GM19455 (cell line): ENCODE measurements around the gene CSAG2.
"Not testable (repeated sequence)": the region's sequence is repeated elsewhere in the genome, so short reads cannot be mapped to it uniquely, and the experiment has no call there.

Experiments used
- ATAC-seq: cut with Tn5 transposase; IDR thresholded peaks from one replicate; pipeline ENCODE4 v1.9.1; 2021; ENCODE audit not compliant: unreplicated experiment

Gene CSAG2, protein sequence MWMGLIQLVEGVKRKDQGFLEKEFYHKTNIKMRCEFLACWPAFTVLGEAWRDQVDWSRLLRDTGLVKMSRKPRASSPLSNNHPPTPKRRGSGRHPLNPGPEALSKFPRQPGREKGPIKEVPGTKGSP

DNA sequence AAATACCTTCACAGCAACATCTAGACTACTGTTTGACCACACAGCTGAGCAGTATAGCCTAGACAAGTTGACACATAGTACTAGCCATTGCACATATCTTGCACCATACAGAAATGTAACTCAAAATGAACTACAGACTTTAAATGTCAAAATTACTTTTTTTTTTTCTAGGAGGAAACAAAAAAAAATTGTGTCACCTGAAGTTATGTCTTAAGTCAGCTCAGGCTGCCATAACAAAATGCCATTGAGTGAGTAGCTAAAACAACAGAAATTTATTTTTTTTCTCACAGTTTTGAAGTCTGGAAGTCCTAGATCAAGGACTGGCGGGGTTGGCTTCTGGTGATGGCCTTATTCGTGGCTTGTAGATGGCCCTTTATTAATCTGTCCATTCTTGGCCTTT, at the start of gene CSAG2:
Gene CSAG2, minus strand, starts transcription at position 101 of the 400 bp plus-strand sequence. CDS start 161 bp downstream, outside the sequence.
- not testable (repeated sequence) for ATAC-seq

DNA sequence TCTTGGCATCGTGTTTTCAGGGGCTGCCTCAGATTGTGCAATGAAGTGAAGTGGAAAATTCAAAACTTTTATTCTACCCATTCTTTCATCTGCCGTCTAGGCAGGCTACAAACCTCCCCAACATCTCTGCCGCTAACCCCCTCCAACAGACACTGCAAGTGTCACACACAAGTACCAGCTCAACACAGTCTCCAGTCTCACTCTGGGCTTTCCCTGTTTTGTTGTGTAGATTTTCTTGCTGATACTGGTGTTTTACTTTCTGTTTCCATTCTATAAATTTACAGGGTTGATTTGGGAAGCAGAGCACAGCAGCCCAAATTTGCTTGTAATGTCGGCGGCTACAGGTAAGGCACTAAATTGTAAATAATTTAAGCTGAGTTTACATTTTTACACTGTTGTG, 45.8 kb upstream of the CSAG2 start:
- ATAC-seq = not testable (repeated sequence)

DNA sequence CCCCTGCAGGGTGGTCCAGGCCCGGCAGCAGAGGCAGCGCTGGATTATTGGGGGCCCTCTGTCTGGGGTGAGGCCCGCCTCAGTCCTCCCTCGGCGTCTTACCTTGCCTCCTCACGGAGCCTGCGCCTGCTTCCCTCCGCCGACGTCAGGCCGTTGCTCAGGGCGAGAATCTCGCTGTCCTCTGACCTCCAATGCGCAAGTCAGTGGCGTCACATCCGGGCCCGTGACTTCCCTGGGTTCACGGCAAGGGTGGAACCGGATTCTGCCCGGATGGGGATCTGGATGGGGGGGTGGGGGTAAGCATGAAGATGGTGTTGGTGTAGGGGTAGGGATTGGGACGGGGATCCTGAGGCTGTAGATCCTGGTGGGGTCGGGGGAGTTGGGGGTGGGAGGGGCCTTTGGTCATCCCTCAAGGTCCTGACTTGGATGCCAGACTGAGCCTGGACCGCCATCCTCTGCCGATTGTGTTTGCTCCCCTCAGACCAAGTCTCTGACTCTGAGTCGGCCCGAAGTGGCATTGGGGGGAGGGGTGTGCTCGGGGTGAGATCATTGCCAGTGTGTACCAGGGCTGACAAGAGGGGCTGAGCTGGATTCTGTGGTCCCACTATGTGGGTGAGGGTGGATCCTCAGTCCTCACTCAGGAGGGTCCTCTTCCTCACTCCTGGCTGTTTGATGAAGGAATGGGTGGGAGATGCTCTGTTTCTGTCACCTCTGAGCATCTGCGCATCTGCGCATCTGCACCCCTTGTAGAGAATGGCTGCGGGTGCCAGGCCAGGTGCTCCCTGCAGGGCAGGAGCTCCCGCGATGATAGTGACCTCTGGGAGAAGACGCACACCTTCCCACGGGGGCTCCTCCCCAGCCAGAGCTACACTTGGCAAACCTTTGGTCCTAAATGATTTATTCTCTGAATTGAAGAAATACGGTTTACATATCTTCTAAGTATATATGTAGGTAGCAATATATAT, 44.9 kb upstream of the CSAG2 start, which contains the start of gene MAGEA2:
Gene MAGEA2, minus strand, starts transcription at position 157 of the 965 bp plus-strand sequence. CDS start 2,479 bp downstream, outside the sequence.
- ATAC-seq = not testable (repeated sequence)

DNA sequence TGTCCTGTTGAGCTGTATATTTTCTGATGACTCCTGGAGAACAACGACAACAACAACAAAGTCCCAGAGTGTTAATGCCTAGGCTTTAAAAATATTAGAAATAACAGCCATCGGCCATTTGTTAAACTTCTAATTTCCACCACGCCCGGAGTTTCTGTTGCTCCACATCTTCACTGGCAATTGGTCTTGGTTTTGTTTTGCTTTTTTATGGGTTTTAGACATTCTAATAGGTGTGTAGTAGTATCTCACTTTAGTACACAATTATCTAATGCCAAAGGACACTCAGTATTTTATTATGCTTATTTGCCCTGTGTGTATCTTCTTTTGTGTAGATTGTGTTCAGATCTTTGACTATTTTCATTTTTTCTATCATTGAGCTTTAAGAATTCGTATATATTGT, 29.5 kb upstream of the CSAG2 start:
- ATAC-seq = no peak

DNA sequence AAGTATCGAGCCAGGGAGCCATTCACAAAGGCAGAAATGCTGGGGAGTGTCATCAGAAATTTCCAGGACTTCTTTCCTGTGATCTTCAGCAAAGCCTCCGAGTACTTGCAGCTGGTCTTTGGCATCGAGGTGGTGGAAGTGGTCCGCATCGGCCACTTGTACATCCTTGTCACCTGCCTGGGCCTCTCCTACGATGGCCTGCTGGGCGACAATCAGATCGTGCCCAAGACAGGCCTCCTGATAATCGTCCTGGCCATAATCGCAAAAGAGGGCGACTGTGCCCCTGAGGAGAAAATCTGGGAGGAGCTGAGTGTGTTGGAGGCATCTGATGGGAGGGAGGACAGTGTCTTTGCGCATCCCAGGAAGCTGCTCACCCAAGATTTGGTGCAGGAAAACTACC, 27.5 kb upstream of the CSAG2 start:
- not testable (repeated sequence) for ATAC-seq

DNA sequence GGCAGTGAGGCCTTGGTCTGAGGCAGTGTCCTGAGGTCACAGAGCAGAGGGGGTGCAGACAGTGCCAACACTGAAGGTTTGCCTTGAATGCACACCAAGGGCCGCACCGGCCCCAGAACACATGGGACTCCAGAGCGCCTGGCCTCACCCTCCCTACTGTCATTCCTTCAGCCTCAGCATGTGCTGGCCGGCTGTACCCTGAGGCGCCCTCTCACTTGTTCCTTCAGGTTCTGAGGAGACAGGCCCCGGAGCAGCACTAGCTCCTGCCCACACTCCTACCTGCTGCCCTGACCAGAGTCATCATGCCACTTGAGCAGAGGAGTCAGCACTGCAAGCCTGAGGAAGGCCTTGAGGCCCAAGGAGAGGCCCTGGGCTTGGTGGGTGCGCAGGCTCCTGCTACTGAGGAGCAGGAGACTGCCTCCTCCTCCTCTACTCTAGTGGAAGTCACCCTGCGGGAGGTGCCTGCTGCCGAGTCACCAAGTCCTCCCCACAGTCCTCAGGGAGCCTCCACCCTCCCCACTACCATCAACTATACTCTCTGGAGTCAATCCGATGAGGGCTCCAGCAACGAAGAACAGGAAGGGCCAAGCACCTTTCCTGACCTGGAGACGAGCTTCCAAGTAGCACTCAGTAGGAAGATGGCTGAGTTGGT, 26.9 kb upstream of the CSAG2 start:
- ATAC-seq = no peak

DNA sequence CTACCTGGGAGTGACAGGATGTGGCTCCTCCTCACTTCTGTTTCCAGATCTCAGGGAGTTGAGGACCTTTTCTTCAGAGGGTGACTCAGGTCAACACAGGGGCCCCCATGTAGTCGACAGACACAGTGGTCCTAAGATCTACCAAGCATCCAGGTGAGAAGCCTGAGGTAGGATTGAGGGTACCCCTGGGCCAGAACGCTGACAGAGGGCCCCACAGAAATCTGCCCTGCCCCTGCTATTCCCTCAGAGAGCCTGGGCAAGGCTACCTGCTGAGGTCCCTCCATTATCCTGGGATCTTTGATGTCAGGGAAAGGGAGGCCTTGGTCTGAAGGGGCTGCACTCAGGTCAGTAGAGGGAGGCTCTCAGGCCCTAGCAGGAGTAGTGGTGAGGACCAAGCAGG, 26.0 kb upstream of the CSAG2 start:
- ATAC-seq = no peak

DNA sequence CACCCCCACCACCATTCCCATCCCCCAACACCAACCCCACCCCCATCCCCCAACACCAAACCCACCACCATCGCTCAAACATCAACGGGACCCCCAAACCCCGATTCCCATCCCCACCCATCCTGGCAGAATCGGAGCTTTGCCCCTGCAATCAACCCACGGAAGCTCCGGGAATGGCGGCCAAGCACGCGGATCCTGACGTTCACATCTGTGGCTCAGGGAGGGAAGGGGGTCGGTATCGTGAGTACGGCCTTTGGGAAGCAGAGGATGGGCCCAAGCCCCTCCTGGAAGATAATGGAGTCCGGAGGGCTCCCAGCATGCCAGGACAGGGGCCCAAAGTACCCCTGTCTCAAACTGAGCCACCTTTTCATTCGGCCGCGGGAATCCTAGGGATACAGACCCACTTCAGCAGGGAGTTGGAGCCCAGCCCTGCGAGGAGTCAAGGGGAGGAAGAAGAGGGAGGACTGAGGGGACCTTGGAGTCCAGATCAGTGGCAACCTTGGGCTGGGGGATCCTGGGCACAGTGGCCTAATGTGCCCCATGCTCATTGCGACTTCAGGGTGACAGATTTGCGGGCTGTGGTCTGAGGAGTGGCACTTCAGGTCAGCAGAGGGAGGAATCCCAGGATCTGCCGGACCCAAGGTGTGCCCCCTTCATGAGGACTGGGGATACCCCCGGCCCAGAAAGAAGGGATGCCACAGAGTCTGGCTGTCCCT, 25.2 kb upstream of the CSAG2 start:
- ATAC-seq = not testable (repeated sequence)

DNA sequence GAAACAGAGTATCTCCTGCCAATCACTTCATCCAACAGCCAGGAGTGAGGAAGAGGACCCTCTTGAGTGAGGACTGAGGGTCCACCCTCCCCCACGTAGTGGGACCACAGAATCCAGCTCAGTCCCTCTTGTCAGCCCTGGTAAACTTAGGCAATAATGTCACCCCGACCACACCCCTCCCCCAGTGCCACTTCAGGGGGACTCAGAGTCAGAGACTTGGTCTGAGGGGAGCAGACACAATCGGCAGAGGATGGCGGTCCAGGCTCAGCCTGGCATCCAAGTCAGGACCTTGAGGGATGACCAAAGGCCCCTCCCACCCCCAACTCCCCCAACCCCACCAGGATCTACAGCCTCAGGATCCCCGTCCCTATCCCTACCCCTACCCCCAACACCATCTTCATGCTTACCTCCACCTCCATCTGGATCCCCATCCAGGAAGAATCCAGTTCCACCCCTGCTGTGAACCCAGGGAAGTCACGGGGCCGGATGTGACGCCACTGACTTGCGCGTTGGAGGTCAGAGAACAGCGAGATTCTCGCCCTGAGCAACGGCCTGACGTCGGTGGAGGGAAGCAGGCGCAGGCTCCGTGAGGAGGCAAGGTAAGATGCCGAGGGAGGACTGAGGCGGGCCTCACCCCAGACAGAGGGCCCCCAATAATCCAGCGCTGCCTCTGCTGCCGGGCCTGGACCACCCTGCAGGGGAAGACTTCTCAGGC, 24.3 kb upstream of the CSAG2 start, which contains the start of the genes CSAG1 and MAGEA12:
Gene CSAG1, minus strand, starts transcription at position 461 of the 715 bp plus-strand sequence. CDS start 1,261 bp downstream, outside the sequence.
Gene MAGEA12, plus strand, starts transcription at position 497 of the 715 bp plus-strand sequence. CDS start 2,405 bp downstream, outside the sequence.
- no peak for ATAC-seq

DNA sequence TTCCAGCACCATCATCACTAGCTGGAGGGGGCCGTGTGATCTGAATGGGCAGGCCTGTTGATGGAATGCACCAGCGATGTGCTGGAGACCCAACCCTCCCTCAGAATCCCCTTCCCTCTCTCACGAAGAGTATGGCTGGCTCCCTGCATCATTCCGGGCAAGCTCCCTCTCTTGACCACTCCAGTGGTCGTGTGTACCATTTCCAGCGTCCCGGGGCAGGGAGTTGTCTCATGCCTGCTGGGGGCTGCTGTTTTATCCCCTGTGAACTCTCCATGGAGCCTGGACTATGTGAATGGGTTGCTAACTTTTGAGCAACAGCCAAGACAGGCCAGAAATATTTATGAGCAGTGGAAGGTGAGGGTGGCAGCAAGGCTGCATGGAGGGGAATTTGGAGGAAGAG, 16.3 kb upstream of the CSAG2 start:
- ATAC-seq = no peak

DNA sequence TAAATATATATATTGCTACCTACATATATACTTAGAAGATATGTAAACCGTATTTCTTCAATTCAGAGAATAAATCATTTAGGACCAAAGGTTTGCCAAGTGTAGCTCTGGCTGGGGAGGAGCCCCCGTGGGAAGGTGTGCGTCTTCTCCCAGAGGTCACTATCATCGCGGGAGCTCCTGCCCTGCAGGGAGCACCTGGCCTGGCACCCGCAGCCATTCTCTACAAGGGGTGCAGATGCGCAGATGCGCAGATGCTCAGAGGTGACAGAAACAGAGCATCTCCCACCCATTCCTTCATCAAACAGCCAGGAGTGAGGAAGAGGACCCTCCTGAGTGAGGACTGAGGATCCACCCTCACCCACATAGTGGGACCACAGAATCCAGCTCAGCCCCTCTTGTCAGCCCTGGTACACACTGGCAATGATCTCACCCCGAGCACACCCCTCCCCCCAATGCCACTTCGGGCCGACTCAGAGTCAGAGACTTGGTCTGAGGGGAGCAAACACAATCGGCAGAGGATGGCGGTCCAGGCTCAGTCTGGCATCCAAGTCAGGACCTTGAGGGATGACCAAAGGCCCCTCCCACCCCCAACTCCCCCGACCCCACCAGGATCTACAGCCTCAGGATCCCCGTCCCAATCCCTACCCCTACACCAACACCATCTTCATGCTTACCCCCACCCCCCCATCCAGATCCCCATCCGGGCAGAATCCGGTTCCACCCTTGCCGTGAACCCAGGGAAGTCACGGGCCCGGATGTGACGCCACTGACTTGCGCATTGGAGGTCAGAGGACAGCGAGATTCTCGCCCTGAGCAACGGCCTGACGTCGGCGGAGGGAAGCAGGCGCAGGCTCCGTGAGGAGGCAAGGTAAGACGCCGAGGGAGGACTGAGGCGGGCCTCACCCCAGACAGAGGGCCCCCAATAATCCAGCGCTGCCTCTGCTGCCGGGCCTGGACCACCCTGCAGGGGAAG, 5.0 kb upstream of the CSAG2 start, which contains the start of gene MAGEA2B:
Gene MAGEA2B, plus strand, starts transcription at position 814 of the 973 bp plus-strand sequence. CDS start 2,479 bp downstream, outside the sequence.
- not testable (repeated sequence) for ATAC-seq

DNA sequence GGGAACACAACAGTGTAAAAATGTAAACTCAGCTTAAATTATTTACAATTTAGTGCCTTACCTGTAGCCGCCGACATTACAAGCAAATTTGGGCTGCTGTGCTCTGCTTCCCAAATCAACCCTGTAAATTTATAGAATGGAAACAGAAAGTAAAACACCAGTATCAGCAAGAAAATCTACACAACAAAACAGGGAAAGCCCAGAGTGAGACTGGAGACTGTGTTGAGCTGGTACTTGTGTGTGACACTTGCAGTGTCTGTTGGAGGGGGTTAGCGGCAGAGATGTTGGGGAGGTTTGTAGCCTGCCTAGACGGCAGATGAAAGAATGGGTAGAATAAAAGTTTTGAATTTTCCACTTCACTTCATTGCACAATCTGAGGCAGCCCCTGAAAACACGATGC, 4.1 kb upstream of the CSAG2 start:
- not testable (repeated sequence) for ATAC-seq

DNA sequence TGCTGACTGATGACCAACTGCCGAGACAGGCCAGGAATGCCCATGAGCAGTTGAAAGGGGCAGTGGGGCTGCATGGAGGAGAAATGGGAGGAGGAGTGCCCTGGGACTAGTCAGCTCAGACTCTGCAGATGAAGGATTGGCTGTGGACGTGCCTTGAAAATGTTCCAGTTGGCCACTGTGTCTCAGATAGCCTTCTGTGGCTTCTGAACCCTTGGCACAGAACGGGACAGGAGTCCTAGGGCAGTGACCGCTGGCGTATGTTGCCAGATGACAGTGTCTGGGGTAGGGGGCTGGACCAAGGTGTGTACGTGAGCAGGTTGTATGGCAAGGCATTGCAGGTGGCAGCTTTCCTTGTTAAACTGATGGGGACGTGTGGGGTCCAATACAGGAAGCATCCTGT, 2.6 kb downstream of the CSAG2 start:
- ATAC-seq = not testable (repeated sequence)

DNA sequence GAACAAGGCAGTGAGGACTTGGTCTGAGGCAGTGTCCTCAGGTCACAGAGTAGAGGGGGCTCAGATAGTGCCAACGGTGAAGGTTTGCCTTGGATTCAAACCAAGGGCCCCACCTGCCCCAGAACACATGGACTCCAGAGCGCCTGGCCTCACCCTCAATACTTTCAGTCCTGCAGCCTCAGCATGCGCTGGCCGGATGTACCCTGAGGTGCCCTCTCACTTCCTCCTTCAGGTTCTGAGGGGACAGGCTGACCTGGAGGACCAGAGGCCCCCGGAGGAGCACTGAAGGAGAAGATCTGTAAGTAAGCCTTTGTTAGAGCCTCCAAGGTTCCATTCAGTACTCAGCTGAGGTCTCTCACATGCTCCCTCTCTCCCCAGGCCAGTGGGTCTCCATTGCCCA, 8.7 kb downstream of the CSAG2 start:
- not testable (repeated sequence) for ATAC-seq

DNA sequence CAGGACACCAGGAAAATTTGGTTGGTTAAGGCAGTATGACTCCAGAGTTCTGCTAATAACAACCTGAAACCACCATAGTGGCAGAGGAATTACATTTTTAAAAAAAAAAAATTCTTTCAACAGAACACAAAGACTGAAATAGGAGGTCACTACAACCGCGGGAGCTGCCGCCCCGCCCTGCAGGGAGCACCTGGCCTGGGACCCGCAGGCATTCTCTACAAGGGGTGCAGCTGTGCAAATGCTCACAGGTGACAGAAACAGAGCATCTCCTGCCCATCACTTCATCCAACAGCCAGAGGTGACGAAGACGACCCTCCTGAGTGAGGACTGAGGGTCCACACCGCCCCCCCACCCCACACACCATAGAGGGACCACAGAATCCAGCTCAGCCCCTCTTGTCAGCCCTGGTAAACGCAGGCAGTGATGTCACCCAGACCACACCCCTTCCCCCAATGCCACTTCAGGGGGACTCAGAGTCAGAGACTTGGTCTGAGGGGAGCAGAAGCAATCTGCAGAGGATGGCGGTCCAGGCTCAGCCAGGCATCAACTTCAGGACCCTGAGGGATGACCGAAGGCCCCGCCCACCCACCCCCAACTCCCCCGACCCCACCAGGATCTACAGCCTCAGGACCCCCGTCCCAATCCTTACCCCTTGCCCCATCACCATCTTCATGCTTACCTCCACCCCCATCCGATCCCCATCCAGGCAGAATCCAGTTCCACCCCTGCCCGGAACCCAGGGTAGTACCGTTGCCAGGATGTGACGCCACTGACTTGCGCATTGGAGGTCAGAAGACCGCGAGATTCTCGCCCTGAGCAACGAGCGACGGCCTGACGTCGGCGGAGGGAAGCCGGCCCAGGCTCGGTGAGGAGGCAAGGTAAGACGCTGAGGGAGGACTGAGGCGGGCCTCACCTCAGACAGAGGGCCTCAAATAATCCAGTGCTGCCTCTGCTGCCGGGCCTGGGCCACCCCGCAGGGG, 10.8 kb downstream of the CSAG2 start, which contains the start of gene MAGEA3:
Gene MAGEA3, plus strand, starts transcription at position 843 of the 980 bp plus-strand sequence. CDS start 2,039 bp downstream, outside the sequence.
- ATAC-seq = not testable (repeated sequence)

DNA sequence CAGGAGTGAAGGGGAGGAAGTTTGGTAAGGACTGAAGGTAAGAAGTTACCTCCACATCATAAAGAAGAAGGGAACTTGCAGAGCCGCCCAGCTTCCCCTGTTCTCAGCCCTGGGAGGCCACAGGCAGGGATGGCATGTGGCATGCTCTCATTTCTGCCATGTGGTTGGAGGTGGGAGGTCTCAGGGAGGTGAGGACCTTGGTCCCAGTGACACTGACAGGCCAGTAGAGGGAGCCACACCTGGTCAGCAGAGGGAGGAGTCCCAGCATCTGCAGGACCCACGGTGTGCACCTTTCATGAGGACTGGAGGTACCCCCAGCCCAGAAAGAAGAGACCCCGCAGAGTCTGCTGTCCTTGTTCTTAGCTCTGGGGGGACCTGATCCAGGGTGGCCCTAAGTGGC, 28.1 kb downstream of the CSAG2 start:
- not testable (repeated sequence) for ATAC-seq

DNA sequence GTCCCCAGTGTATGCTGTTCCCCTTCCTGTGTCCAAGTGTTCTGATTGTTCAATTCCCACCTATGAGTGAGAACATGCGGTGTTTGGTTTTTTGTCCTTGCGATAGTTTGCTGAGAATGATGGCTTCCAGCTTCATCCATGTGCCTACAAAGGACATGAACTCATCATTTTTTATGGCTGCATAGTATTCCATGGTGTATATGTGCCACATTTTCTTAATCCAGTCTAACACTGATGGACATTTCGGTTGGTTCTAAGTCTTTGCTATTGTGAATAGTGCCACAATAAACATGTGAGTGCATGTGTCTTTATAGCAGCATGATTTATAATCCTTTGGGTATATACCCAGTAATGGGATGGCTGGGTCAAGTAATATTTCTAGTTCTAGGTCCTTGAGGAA, 34.4 kb downstream of the CSAG2 start:
- ATAC-seq = not testable (repeated sequence)
